ENCODE measurements around the gene NOD2. TPM values are rescaled to one million over a fixed set of nuclear protein-coding genes. Genes with fewer than 3 reads are reported as not detected.

NOD2 gene
- total and polyA plus RNA-seq, 11 donors: 0.21 to 6.5 (median 0.74) TPM

GRCh38 chr16:50781518-50781917 is 88.1 kb downstream of the NOD2 start:
- H3K27me3 ChIP-seq: no peaks in the 10 kb centered on the region
- 86 to 95% (median 90%) methylated on average over 3 of the region's 3 CpGs for WGBS, 4 donors
- DNase-seq (no peak), ATAC-seq (no peak)
- H3K36me3 ChIP-seq: peaks cover 0 to 100% (median 85%) of the 10 kb centered on the region in 9 donors
- no peak overlapping the region for H3K4me3 ChIP-seq
- no peaks in the 10 kb centered on the region for H3K9me3 ChIP-seq
- H3K4me1 ChIP-seq: no peaks in the 10 kb centered on the region
- TF ChIP-seq POLR2A (IDR thresholded peaks at IDR 0.05): no peak
- TF ChIP-seq CTCF (IDR thresholded peaks at IDR 0.05): no peak
- intact Hi-C loops (cut with DNase I): no loop called here
- no peak overlapping the region for H3K27ac ChIP-seq

Small RNA genes within 50 kb of the gene (microRNA-seq; reads per million reads assigned to microRNA genes)
- gene MIR3181: 0 to 0.41 (median 0) reads per million in 4 donors

Other genes with a start within 250 kb of the NOD2 start
- 1 to 10 TPM in 1 of 9 donors, under 1 TPM in 8; 0.05 to 1.0 (median 0.26) TPM for gene NKD1, start 145.2 kb upstream of the NOD2 start, total RNA-seq
- under 1 TPM; 0.23 to 0.32 TPM for gene NKD1, start 145.2 kb upstream of the NOD2 start, polyA plus RNA-seq
- gene SNX20, start 12.3 kb upstream of the NOD2 start, total RNA-seq: 10 to 100 TPM in 1 of 9 donors, 1 to 10 TPM in 1, under 1 TPM in 7; 0.37 to 11.9 (median 0.67) TPM
- under 1 TPM; 0.27 to 0.54 TPM for gene SNX20, start 12.3 kb upstream of the NOD2 start, polyA plus RNA-seq
- 10 to 100 TPM; 20.2 to 68.8 (median 40.0) TPM for gene CYLD, start 48.5 kb downstream of the NOD2 start, total RNA-seq
- gene CYLD, start 48.5 kb downstream of the NOD2 start, polyA plus RNA-seq: 10 to 100 TPM in 1 of 2 donors, 1 to 10 TPM in 1; 7.5 to 34.9 TPM

Measured in heart left ventricle (tissue), 16 donors.